ENCODE data around the gene TMEM81. TPM values are rescaled to one million over a fixed set of nuclear protein-coding genes. Genes with fewer than 3 reads are reported as not detected.

Gene TMEM81
- total and polyA plus RNA-seq, 4 donors, result 1.5 to 2.6 (median 2.0) TPM

DNA sequence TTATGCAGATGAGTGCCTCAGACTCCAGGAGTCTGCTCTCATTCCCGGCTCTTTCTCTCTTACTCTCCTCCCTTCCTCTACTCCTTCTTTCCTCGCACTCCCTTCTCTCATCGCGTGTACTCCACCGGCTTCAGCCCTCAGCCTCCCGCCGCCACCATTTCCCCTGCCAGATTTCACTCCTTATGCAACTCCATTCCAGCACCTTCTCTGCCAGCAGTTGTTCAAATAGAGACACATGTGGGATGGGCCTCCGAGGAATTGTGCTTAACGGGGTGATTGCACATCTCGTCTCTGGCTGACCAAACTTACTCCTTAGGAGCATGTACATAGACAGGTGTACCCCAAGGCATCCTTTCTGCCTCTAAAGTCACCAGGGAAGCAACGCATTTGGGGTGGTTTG, 39.1 kb downstream of the TMEM81 start:
- H3K36me3 ChIP-seq (ENCODE audit: control insufficient read depth in 4 of 4, insufficient read depth in 4 of 4, low read length in 4 of 4), result no peaks in the 10 kb centered on the region
- no peak for DNase-seq
- H3K4me1 ChIP-seq (ENCODE audit: control insufficient read depth in 5 of 5, insufficient read depth in 5 of 5, low read length in 5 of 5), result peaks cover 0 to 4% (median 0%) of the 10 kb centered on the region in 5 donors
- H3K27me3 ChIP-seq (ENCODE audit: control insufficient read depth in 3 of 3, insufficient read depth in 3 of 3, low read length in 2 of 3), result peaks cover 16 to 76% (median 41%) of the 10 kb centered on the region in 3 donors
- H3K9ac ChIP-seq (ENCODE audit: insufficient read depth in 1 of 2, low read length in 2 of 2), result no peak overlapping the region
- no peaks in the 10 kb centered on the region for H3K9me3 ChIP-seq (ENCODE audit: control insufficient read depth in 4 of 4, insufficient read depth in 3 of 4, low read length in 3 of 4)
- WGBS, 2 donors, result 26 to 35% methylated on average over 11 of the region's 11 CpGs
- TF ChIP-seq CTCF (IDR thresholded peaks at IDR 0.05; ENCODE audit: control extremely low read depth, extremely low read depth), result no peak
- H3K4me3 ChIP-seq, result no peak overlapping the region
- ATAC-seq (ENCODE audit: insufficient read depth, low FRiP score), result no peak
- H3K27ac ChIP-seq (ENCODE audit: low read depth in 1 of 2, low read length in 1 of 2), result no peak overlapping the region

- Histone ChIP-seq H3K36me3 (ENCODE audit: control insufficient read depth in 4 of 4, insufficient read depth in 4 of 4, low read length in 4 of 4) (no peaks in the 10 kb centered on the region), H3K27me3 (ENCODE audit: control insufficient read depth in 3 of 3, insufficient read depth in 3 of 3, low read length in 2 of 3) (peaks cover 16 to 77% (median 41%) of the 10 kb centered on the region in 3 donors), H3K9ac (ENCODE audit: insufficient read depth in 1 of 2, low read length in 2 of 2) (no peak overlapping the region), H3K27ac (ENCODE audit: low read depth in 1 of 2, low read length in 1 of 2) (no peak overlapping the region), H3K4me3 (no peak overlapping the region), H3K4me1 (ENCODE audit: control insufficient read depth in 5 of 5, insufficient read depth in 5 of 5, low read length in 5 of 5) (peaks cover 0 to 4% (median 0%) of the 10 kb centered on the region in 5 donors), H3K9me3 (ENCODE audit: control insufficient read depth in 4 of 4, insufficient read depth in 3 of 4, low read length in 3 of 4) (no peaks in the 10 kb centered on the region)
- WGBS, 2 donors, result 19 to 25% methylated on average over 5 of the region's 5 CpGs
- ATAC-seq (ENCODE audit: insufficient read depth, low FRiP score), result no peak
- no peak for TF ChIP-seq CTCF (IDR thresholded peaks at IDR 0.05; ENCODE audit: control extremely low read depth, extremely low read depth)
- no peak for DNase-seq
Observed at GRCh38 chr1:205044741-205045140, 39.5 kb downstream of the TMEM81 start.

- H3K36me3 ChIP-seq (ENCODE audit: control insufficient read depth in 4 of 4, insufficient read depth in 4 of 4, low read length in 4 of 4), result no peaks in the 10 kb centered on the region
- H3K9ac ChIP-seq (ENCODE audit: insufficient read depth in 1 of 2, low read length in 2 of 2), result no peak overlapping the region
- no peak for TF ChIP-seq CTCF (IDR thresholded peaks at IDR 0.05; ENCODE audit: control extremely low read depth, extremely low read depth)
- 30 to 44% methylated on average over 4 of the region's 4 CpGs for WGBS, 2 donors
- H3K4me3 ChIP-seq, result no peak overlapping the region
- ATAC-seq (ENCODE audit: insufficient read depth, low FRiP score) (no peak), DNase-seq (no peak)
- peaks cover 0 to 4% (median 0%) of the 10 kb centered on the region in 5 donors for H3K4me1 ChIP-seq (ENCODE audit: control insufficient read depth in 5 of 5, insufficient read depth in 5 of 5, low read length in 5 of 5)
- H3K9me3 ChIP-seq (ENCODE audit: control insufficient read depth in 4 of 4, insufficient read depth in 3 of 4, low read length in 3 of 4), result no peaks in the 10 kb centered on the region
- H3K27ac ChIP-seq (ENCODE audit: low read depth in 1 of 2, low read length in 1 of 2), result no peak overlapping the region
- peaks cover 16 to 77% (median 41%) of the 10 kb centered on the region in 3 donors for H3K27me3 ChIP-seq (ENCODE audit: control insufficient read depth in 3 of 3, insufficient read depth in 3 of 3, low read length in 2 of 3)
Observed at GRCh38 chr1:205043866-205044265, 40.4 kb downstream of the TMEM81 start.
